ENCODE results near the gene ITGB4. TPM values are rescaled to one million over a fixed set of nuclear protein-coding genes. Genes with fewer than 3 reads are reported as not detected.

The ITGB4 gene
- 0.11 and 0.19 TPM in 2 replicates for total RNA-seq (2014; rRNA removed; shearing (Covaris generic); ENCODE audit: low replicate concordance)

- Histone ChIP-seq H3K4me2 (ENCODE audit: low read depth, low read length, poor library complexity, severe bottlenecking) (no peak within 1 kb of the TSS), H4K20me1 (ENCODE audit: insufficient read depth, low read depth, low read length) (no peaks in the 10 kb centered on the region), H3K9ac (ENCODE audit: low read length) (no peak within 1 kb of the TSS), H2AFZ (ENCODE audit: low read length) (no peak within 1 kb of the TSS), H3K27ac (ENCODE audit: low read length) (no peak within 1 kb of the TSS), H3K4me1 (ENCODE audit: low read length) (no peaks in the 10 kb centered on the region), H3K79me2 (ENCODE audit: low read length) (no peaks in the 10 kb centered on the region), H3K4me3 (ENCODE audit: low read length) (no peak within 1 kb of the TSS), H3K9me2 (replicated peaks; ENCODE audit: insufficient read depth, low read length) (no peaks in the 10 kb centered on the region), H3K36me3 (ENCODE audit: insufficient read depth, low read length) (no peaks in the 10 kb centered on the region), H3K9me3 (ENCODE audit: low read length) (no peaks in the 10 kb centered on the region), H3K27me3 (ENCODE audit: low read length) (no peaks in the 10 kb centered on the region)
- DNase-seq = no peak
Observed at GRCh38 chr17:75720656-75721462, at the start of gene ITGB4. Gene ITGB4, plus strand, starts transcription at chr17:75721459. Its CDS starts 3,245 bp downstream, at chr17:75724704.

- peaks cover 72% of the 10 kb centered on the region for H3K79me2 ChIP-seq (ENCODE audit: low read length)
- peaks cover 12% of the 10 kb centered on the region for H3K4me1 ChIP-seq (ENCODE audit: low read length)
- H3K4me2 ChIP-seq (ENCODE audit: low read depth, low read length, poor library complexity, severe bottlenecking) = no peak overlapping the region
- 0 out of 2 replicates have a peak, but pooled peaks cover 4% of the 10 kb centered on the region for H4K20me1 ChIP-seq (ENCODE audit: insufficient read depth, low read depth, low read length)
- no peak for DNase-seq
- no peaks in the 10 kb centered on the region for H3K9me3 ChIP-seq (ENCODE audit: low read length)
- H3K27me3 ChIP-seq (ENCODE audit: low read length) = no peaks in the 10 kb centered on the region
- no peak overlapping the region for H2AFZ ChIP-seq (ENCODE audit: low read length)
- no peak overlapping the region for H3K9ac ChIP-seq (ENCODE audit: low read length)
- H3K36me3 ChIP-seq (ENCODE audit: insufficient read depth, low read length) = peaks cover 49% of the 10 kb centered on the region; the same call in 1 of the 2 replicates
- H3K9me2 ChIP-seq (replicated peaks; ENCODE audit: insufficient read depth, low read length) = no peaks in the 10 kb centered on the region
- H3K4me3 ChIP-seq (ENCODE audit: low read length) = no peak overlapping the region
- no peak overlapping the region for H3K27ac ChIP-seq (ENCODE audit: low read length)
Observed at GRCh38 chr17:75672011-75672410, 49.2 kb upstream of the ITGB4 start.

- Histone ChIP-seq H3K4me2 (ENCODE audit: low read depth, low read length, poor library complexity, severe bottlenecking) (no peak overlapping the region), H4K20me1 (ENCODE audit: insufficient read depth, low read depth, low read length) (no peaks in the 10 kb centered on the region), H3K36me3 (ENCODE audit: insufficient read depth, low read length) (peaks cover 49% of the 10 kb centered on the region; the same call in 1 of the 2 replicates), H3K9me3 (ENCODE audit: low read length) (no peaks in the 10 kb centered on the region), H3K4me3 (ENCODE audit: low read length) (no peak overlapping the region), H3K4me1 (ENCODE audit: low read length) (peaks cover 4% of the 10 kb centered on the region), H3K27ac (ENCODE audit: low read length) (no peak overlapping the region), H3K79me2 (ENCODE audit: low read length) (peaks cover 70% of the 10 kb centered on the region), H3K9ac (ENCODE audit: low read length) (no peak overlapping the region), H3K27me3 (ENCODE audit: low read length) (no peaks in the 10 kb centered on the region), H2AFZ (ENCODE audit: low read length) (no peak overlapping the region), H3K9me2 (replicated peaks; ENCODE audit: insufficient read depth, low read length) (no peaks in the 10 kb centered on the region)
- DNase-seq = no peak
Observed at GRCh38 chr17:75673487-75673886, 47.8 kb upstream of the ITGB4 start.

DNA sequence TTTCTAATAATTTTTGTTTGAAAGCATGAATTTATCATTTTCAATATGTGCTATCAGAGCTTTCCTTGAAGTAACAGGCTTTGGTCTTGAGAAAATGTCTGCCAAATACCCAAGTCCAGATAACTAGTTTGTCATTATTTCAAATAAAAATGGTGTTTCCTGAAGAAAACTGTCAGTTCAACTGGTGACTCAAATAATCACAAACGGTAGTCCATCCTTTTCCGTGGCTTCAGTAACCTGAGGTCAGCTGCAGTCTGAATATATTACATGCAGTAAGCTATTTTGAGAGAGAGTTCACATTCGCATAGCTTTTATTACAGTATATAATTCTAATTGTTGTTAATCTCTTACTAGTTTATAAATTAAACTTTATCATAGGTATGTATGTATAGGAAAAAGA, 44.8 kb upstream of the ITGB4 start:
- Histone ChIP-seq H3K9me2 (replicated peaks; ENCODE audit: insufficient read depth, low read length) (no peaks in the 10 kb centered on the region), H3K27ac (ENCODE audit: low read length) (no peak overlapping the region), H4K20me1 (ENCODE audit: insufficient read depth, low read depth, low read length) (no peaks in the 10 kb centered on the region), H3K4me2 (ENCODE audit: low read depth, low read length, poor library complexity, severe bottlenecking) (no peak overlapping the region), H2AFZ (ENCODE audit: low read length) (no peak overlapping the region), H3K9me3 (ENCODE audit: low read length) (no peaks in the 10 kb centered on the region), H3K4me1 (ENCODE audit: low read length) (no peaks in the 10 kb centered on the region), H3K36me3 (ENCODE audit: insufficient read depth, low read length) (peaks cover 31% of the 10 kb centered on the region; the same call in 1 of the 2 replicates), H3K9ac (ENCODE audit: low read length) (no peak overlapping the region), H3K27me3 (ENCODE audit: low read length) (no peaks in the 10 kb centered on the region), H3K4me3 (ENCODE audit: low read length) (no peak overlapping the region), H3K79me2 (ENCODE audit: low read length) (peaks cover 67% of the 10 kb centered on the region)
- DNase-seq = no peak

DNA sequence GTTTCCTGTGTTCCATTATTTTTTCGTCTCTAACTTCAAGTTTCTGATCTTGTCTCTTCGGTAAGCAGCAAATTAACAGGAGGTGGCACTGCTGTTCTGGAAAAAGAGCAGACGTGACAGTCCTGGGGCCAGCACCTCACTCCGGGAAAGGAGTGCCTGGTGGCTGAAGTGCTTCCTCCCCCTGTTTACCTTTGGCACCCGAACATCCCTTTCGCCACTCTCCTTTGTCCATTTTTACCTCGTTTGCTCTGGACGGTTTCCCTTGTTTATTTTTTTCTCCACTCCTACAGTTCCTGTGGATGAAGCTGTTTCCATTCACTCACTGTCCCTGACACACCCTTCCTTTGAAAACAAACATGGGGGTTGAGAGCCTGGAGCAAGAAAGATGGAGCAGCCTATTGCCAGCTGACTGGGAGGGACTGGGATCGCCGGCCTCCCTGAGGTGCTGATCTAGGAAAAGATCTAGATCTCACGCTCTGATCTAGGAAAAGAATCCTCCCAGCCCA, 41.5 kb upstream of the ITGB4 start:
- peaks cover 17% of the 10 kb centered on the region; the same call in 1 of the 2 replicates for H3K36me3 ChIP-seq (ENCODE audit: insufficient read depth, low read length)
- peaks cover 76% of the 10 kb centered on the region for H3K79me2 ChIP-seq (ENCODE audit: low read length)
- H3K4me1 ChIP-seq (ENCODE audit: low read length) = no peaks in the 10 kb centered on the region
- H3K4me2 ChIP-seq (ENCODE audit: low read depth, low read length, poor library complexity, severe bottlenecking) = no peak overlapping the region
- no peak overlapping the region for H2AFZ ChIP-seq (ENCODE audit: low read length)
- no peaks in the 10 kb centered on the region; the same call in 1 of the 2 replicates for H4K20me1 ChIP-seq (ENCODE audit: insufficient read depth, low read depth, low read length)
- no peaks in the 10 kb centered on the region for H3K9me2 ChIP-seq (replicated peaks; ENCODE audit: insufficient read depth, low read length)
- H3K27me3 ChIP-seq (ENCODE audit: low read length) = no peaks in the 10 kb centered on the region
- no peak for DNase-seq
- H3K9me3 ChIP-seq (ENCODE audit: low read length) = no peaks in the 10 kb centered on the region
- no peak overlapping the region for H3K4me3 ChIP-seq (ENCODE audit: low read length)
- no peak overlapping the region for H3K9ac ChIP-seq (ENCODE audit: low read length)
- no peak overlapping the region for H3K27ac ChIP-seq (ENCODE audit: low read length)

DNA sequence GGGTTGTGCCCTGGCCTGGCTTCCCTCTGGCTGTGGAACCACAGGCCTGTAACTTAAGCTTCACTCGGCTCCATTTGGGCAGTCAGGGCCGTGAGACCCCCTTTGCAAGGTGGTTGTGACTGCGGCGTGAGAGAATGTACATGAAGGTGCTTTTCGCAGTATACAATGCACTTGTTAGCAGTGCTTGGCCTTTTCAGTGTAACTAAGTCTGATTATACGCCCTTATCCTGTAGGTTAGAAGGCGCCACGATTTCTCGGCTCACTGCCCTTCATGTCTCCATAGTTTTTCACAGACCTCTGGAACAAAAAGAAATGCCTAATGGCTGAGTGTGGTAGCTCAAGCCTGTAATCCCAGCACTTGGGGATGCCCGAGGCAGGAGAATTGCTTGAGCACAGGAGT, 40.8 kb upstream of the ITGB4 start:
- H3K79me2 ChIP-seq (ENCODE audit: low read length) = peaks cover 77% of the 10 kb centered on the region

GRCh38 chr17:75681289-75681688, 40.0 kb upstream of the ITGB4 start:
- Histone ChIP-seq H3K4me2 (ENCODE audit: low read depth, low read length, poor library complexity, severe bottlenecking) (no peak overlapping the region), H2AFZ (ENCODE audit: low read length) (no peak overlapping the region), H3K9me3 (ENCODE audit: low read length) (no peaks in the 10 kb centered on the region), H3K9ac (ENCODE audit: low read length) (no peak overlapping the region), H3K27me3 (ENCODE audit: low read length) (no peaks in the 10 kb centered on the region), H4K20me1 (ENCODE audit: insufficient read depth, low read depth, low read length) (no peaks in the 10 kb centered on the region; the same call in 1 of the 2 replicates), H3K4me1 (ENCODE audit: low read length) (no peaks in the 10 kb centered on the region), H3K4me3 (ENCODE audit: low read length) (no peak overlapping the region), H3K9me2 (replicated peaks; ENCODE audit: insufficient read depth, low read length) (no peaks in the 10 kb centered on the region), H3K27ac (ENCODE audit: low read length) (no peak overlapping the region), H3K36me3 (ENCODE audit: insufficient read depth, low read length) (peaks cover 7% of the 10 kb centered on the region; the same call in 1 of the 2 replicates), H3K79me2 (ENCODE audit: low read length) (peaks cover 76% of the 10 kb centered on the region)
- DNase-seq = no peak

More for the DNA sequence above, 40.8 kb upstream of the ITGB4 start:
- H2AFZ ChIP-seq (ENCODE audit: low read length) = no peak overlapping the region
- H3K9me2 ChIP-seq (replicated peaks; ENCODE audit: insufficient read depth, low read length) = no peaks in the 10 kb centered on the region
- H3K36me3 ChIP-seq (ENCODE audit: insufficient read depth, low read length) = peaks cover 14% of the 10 kb centered on the region; the same call in 1 of the 2 replicates
- H3K27ac ChIP-seq (ENCODE audit: low read length) = no peak overlapping the region
- H3K4me3 ChIP-seq (ENCODE audit: low read length) = no peak overlapping the region
- no peaks in the 10 kb centered on the region for H3K27me3 ChIP-seq (ENCODE audit: low read length)
- DNase-seq = no peak
- no peaks in the 10 kb centered on the region for H3K9me3 ChIP-seq (ENCODE audit: low read length)
- no peak overlapping the region for H3K9ac ChIP-seq (ENCODE audit: low read length)
- H3K4me2 ChIP-seq (ENCODE audit: low read depth, low read length, poor library complexity, severe bottlenecking) = no peak overlapping the region
- H3K4me1 ChIP-seq (ENCODE audit: low read length) = no peaks in the 10 kb centered on the region
- no peaks in the 10 kb centered on the region; the same call in 1 of the 2 replicates for H4K20me1 ChIP-seq (ENCODE audit: insufficient read depth, low read depth, low read length)

- H2AFZ ChIP-seq (ENCODE audit: low read length) = no peak overlapping the region
- peaks cover 8% of the 10 kb centered on the region; the same call in 1 of the 2 replicates for H3K36me3 ChIP-seq (ENCODE audit: insufficient read depth, low read length)
- H3K9me2 ChIP-seq (replicated peaks; ENCODE audit: insufficient read depth, low read length) = no peaks in the 10 kb centered on the region
- H3K27ac ChIP-seq (ENCODE audit: low read length) = no peak overlapping the region
- H4K20me1 ChIP-seq (ENCODE audit: insufficient read depth, low read depth, low read length) = peaks cover under 1% of the 10 kb centered on the region; the same call in 1 of the 2 replicates
- no peaks in the 10 kb centered on the region for H3K9me3 ChIP-seq (ENCODE audit: low read length)
- no peak overlapping the region for H3K9ac ChIP-seq (ENCODE audit: low read length)
- H3K79me2 ChIP-seq (ENCODE audit: low read length) = peaks cover 77% of the 10 kb centered on the region
- H3K4me2 ChIP-seq (ENCODE audit: low read depth, low read length, poor library complexity, severe bottlenecking) = no peak overlapping the region
- H3K4me3 ChIP-seq (ENCODE audit: low read length) = no peak overlapping the region
- no peak for DNase-seq
- H3K4me1 ChIP-seq (ENCODE audit: low read length) = peaks cover 3% of the 10 kb centered on the region; the same call in 1 of the 2 replicates
- H3K27me3 ChIP-seq (ENCODE audit: low read length) = no peaks in the 10 kb centered on the region
Observed at GRCh38 chr17:75683583-75683982, 37.7 kb upstream of the ITGB4 start.

Data from Karpas-422 (cell line).